Heart left ventricle (tissue), 16 donors: ENCODE data around the gene FLT3LG. TPM values are rescaled to one million over a fixed set of nuclear protein-coding genes. Genes with fewer than 3 reads are reported as not detected.

ENCODE experiments used
- ATAC-seq, 4 donors: fragments of 200-7000 bp; cut with Tn5 transposase; one replicate each; pipeline ENCODE4 v1.9.1; 2020 to 2022; ENCODE audit warnings: moderate library complexity in 4 of 4, mild to moderate bottlenecking in 3 of 4, moderate number of reproducible peaks in 1 of 4
- DNase-seq, 5 donors: peaks; one replicate each; pipeline ENCODE4 v3.0.0-alpha.2; 2020
- H3K27ac ChIP-seq, 12 donors: fragments of 200-600 bp; sonication (generic) in 4 of 12; one replicate each; pipeline versions ENCODE4 v1.5.0 to v1.8.0; 2016 to 2022; ENCODE audit warnings: mild to moderate bottlenecking in 2 of 12
- H3K27me3 ChIP-seq, 9 donors: fragments of 200-600 bp; sonication (generic) in 2 of 9; one replicate each; pipeline versions ENCODE4 v1.5.1 to v1.8.0; 2016 to 2022; ENCODE audit warnings: mild to moderate bottlenecking in 3 of 9
- H3K36me3 ChIP-seq, 9 donors: fragments of 200-600 bp; sonication (generic) in 2 of 9; one replicate each; pipeline versions ENCODE4 v1.5.0 to v1.8.0; 2018 to 2022; ENCODE audit warnings: mild to moderate bottlenecking in 2 of 9
- H3K4me1 ChIP-seq, 12 donors: fragments of 200-600 bp; sonication (generic) in 4 of 12; one replicate each; pipeline versions ENCODE4 v1.5.0 to v1.8.0; 2016 to 2022; ENCODE audit warnings: mild to moderate bottlenecking in 3 of 12
- H3K4me3 ChIP-seq, 12 donors: fragments of 200-600 bp; sonication (generic) in 4 of 12; one replicate each; pipeline versions ENCODE4 v1.5.0 to v1.8.0; 2017 to 2022; ENCODE audit warnings: mild to moderate bottlenecking in 9 of 12, moderate library complexity in 4 of 12
- H3K9me3 ChIP-seq, 12 donors: fragments of 200-600 bp; sonication (generic) in 4 of 12; one replicate each; pipeline versions ENCODE4 v1.5.0 to v1.8.0; 2016 to 2022; ENCODE audit warnings: mild to moderate bottlenecking in 1 of 12
- CTCF ChIP-seq, 12 donors: fragments of 200-600 bp; sonication (generic) in 4 of 12; IDR thresholded peaks; one replicate each; pipeline versions ENCODE4 v1.5.0 to v1.8.0; 2018 to 2022; ENCODE audit warnings: antibody characterized with exemption in 12 of 12, mild to moderate bottlenecking in 5 of 12
- POLR2A ChIP-seq, 2 donors: fragments of 450-650 bp; IDR thresholded peaks; one replicate each; pipeline ENCODE4 v1.6.1; 2017; ENCODE audit warnings: antibody characterized with exemption in 2 of 2, mild to moderate bottlenecking in 2 of 2, moderate library complexity in 2 of 2
- WGBS, 4 donors: extraction: QIAGEN DNeasy Blood & Tissue Kit in 2 of 4; methylation state at CpG; one replicate each; pipeline versions ENCODE4 v1.1.5 to v1.1.7; 2013 to 2018; 5-methylcytosine and 5-hydroxymethylcytosine counted together
- intact Hi-C, 10 donors: fragments of 100-400 bp; cut with DNase I; formaldehyde crosslinking; loops; one replicate each; pipeline versions ENCODE4 v1.11.1 to v1.14.2; 2022
- polyA plus RNA-seq, 2 donors: library from polyadenylated mRNA; stranded (reverse); fragments of 200-250 nt; gene quantifications; one replicate each; pipeline ENCODE4 v1.2.3, GENCODE V29; 2013
- total RNA-seq, 9 donors: library from RNA; depleted of rRNA in 2 of 9; stranded (reverse); fragments of >200 nt in 2 of 9; fragmentation: NEBNext Ultra II Directional in 3 of 9; extraction: Animal tissue kit (Norgen Biotek cat#: 25700) in 3 of 9; gene quantifications; one replicate each; pipeline versions ENCODE4 v1.1.0 to v1.2.4, GENCODE V29; 2016 to 2023
- donor health status: ischemic (EF 13 %, LVEDD 7.1; RV severe dilation, severe dysfunction).
- donor health status: healthy with polysubstance abuse.
- donor health status: DM: no; HTN: yes; CAD: no.
- donor health status: DM: no; HTN: no; CAD: no.
- donor health status: ischemic (EF 25% LVEDD 6.9; RV normal size, moderate dysfunction).
- donor health status: ischemic (EF 25% LVEDD 5.7; RV mildly dilated, moderate dysfunction).
- donor health status: healthy.
- donor health status: DM: yes; HTN: yes; CAD: no.
- donor health status: ischemic (EF 35%, LVEDD 5.7; RV mildly dilated, moderate dysfunction).
- donor health status: nonischemic (EF 11% LVEDD 7.7; RV severe dilation, severe dysfunction).
- donor health status: DM: yes; HTN: yes; CAD: no.
- donor health status: PGD.
- donor health status: ischemic (EF 29% LVEDD 5.4; RV normal size, mild dysfunction).
- donor health status: nonischemic (EF 23%, LVEDD 6.1; RV moderate dilation, normal function).

FLT3LG gene
- total and polyA plus RNA-seq, 11 donors, result 1.7 to 13.4 (median 2.6) TPM

GRCh38 chr19:49447485-49448431 lies 26.3 kb upstream of the FLT3LG start:
- no peak overlapping the region for H3K27ac ChIP-seq
- DNase-seq (peak in 1 of 5 donors; percentile 53), ATAC-seq (no peak)
- H3K4me3 ChIP-seq, result no peak overlapping the region
- no peaks in the 10 kb centered on the region for H3K9me3 ChIP-seq
- no peak for TF ChIP-seq CTCF (IDR thresholded peaks at IDR 0.05)
- no peak for TF ChIP-seq POLR2A (IDR thresholded peaks at IDR 0.05)
- peaks cover 0 to 17% (median 4%) of the 10 kb centered on the region in 12 donors for H3K4me1 ChIP-seq
- 74 to 83% (median 80%) methylated on average over 24 to 32 of the region's 32 CpGs for WGBS, 4 donors
- intact Hi-C loops, result loop anchor here in 3 of 10 donors (10.0 kb wide), 2 partner anchors 183 to 223 kb away; no protein-coding TSS in a partner anchor
- peaks cover 0 to 25% (median 7%) of the 10 kb centered on the region in 9 donors for H3K36me3 ChIP-seq
- no peaks in the 10 kb centered on the region for H3K27me3 ChIP-seq

- no peak overlapping the region for H3K27ac ChIP-seq
- DNase-seq, result no peak
- WGBS, 4 donors, result 92 to 96% (median 94%) methylated on average over 6 of the region's 6 CpGs
- intact Hi-C loops, result loop anchor here in 3 of 10 donors (10.0 kb wide), 2 partner anchors 184 to 224 kb away; no protein-coding TSS in a partner anchor
- no peaks in the 10 kb centered on the region for H3K27me3 ChIP-seq
- peaks cover 0 to 17% (median 4%) of the 10 kb centered on the region in 12 donors for H3K4me1 ChIP-seq
- no peak overlapping the region for H3K4me3 ChIP-seq
- TF ChIP-seq POLR2A (IDR thresholded peaks at IDR 0.05) (no peak), CTCF (IDR thresholded peaks at IDR 0.05) (no peak)
- no peaks in the 10 kb centered on the region for H3K9me3 ChIP-seq
- peaks cover 0 to 25% (median 7%) of the 10 kb centered on the region in 9 donors for H3K36me3 ChIP-seq
- ATAC-seq, result no peak
Measured at GRCh38 chr19:49448432-49448786, 25.6 kb upstream of the FLT3LG start.

- Histone ChIP-seq H3K4me3 (peak overlapping the region in 2 of 12 donors; percentile 85 to 88), H3K9me3 (no peaks in the 10 kb centered on the region), H3K4me1 (peaks cover 0 to 31% (median 9%) of the 10 kb centered on the region in 12 donors), H3K27ac (no peak overlapping the region), H3K27me3 (no peaks in the 10 kb centered on the region), H3K36me3 (peaks cover 0 to 25% (median 7%) of the 10 kb centered on the region in 9 donors)
- intact Hi-C loops, result loop anchor here in 1 of 10 donors (5.0 kb wide), 1 partner anchor 192 kb away; the partner anchor contains the start of genes RRAS and SCAF1
- no peak for DNase-seq
- TF ChIP-seq POLR2A (IDR thresholded peaks at IDR 0.05), result no peak
- no peak for TF ChIP-seq CTCF (IDR thresholded peaks at IDR 0.05)
- WGBS, 4 donors, result 80 to 86% (median 82%) methylated on average over 7 of the region's 7 CpGs
- no peak for ATAC-seq
Measured at GRCh38 chr19:49450405-49450804, 23.6 kb upstream of the FLT3LG start.
